Lower leg skin (tissue), 3 donors: ENCODE data around the gene PIGN.

ENCODE experiments used
- CTCF ChIP-seq, 3 donors: fragments of 450-650 bp; IDR thresholded peaks; one replicate each; pipeline ENCODE4 v1.5.1; 2016; ENCODE audit warnings: antibody characterized with exemption in 3 of 3, mild to moderate bottlenecking in 3 of 3, moderate library complexity in 2 of 3
- POLR2A ChIP-seq, 2 donors: fragments of 450-650 bp; IDR thresholded peaks; one replicate each; pipeline ENCODE4 v1.6.1; 2016 to 2017; ENCODE audit warnings: antibody characterized with exemption in 2 of 2, mild to moderate bottlenecking in 1 of 2, moderate library complexity in 1 of 2

- TF ChIP-seq CTCF (IDR thresholded peaks at IDR 0.05) (no peak), POLR2A (IDR thresholded peaks at IDR 0.05) (no peak)
Measured at GRCh38 chr18:62037012-62037742, 149.7 kb downstream of the PIGN start.
